OCI-LY7 (cell line): ENCODE data around the gene NAT10.

Source experiments
- CTCF ChIP-seq: fragments of 200-600 bp; sonication (generic); conservative IDR thresholded peaks from 2 replicates; pipeline ENCODE4 v1.5.1; 2014; ENCODE audit warnings: mild to moderate bottlenecking, antibody characterized with exemption, low read length, moderate library complexity, mixed read lengths
- EZH2phosphoT487 ChIP-seq: fragments of 200-600 bp; sonication (generic); IDR thresholded peaks from 2 replicates; pipeline ENCODE4 v1.6.1; 2018; ENCODE audit warnings: low read depth, borderline replicate concordance, mild to moderate bottlenecking, mixed run types, antibody characterized with exemption, low read length, moderate library complexity, mixed read lengths

DNA sequence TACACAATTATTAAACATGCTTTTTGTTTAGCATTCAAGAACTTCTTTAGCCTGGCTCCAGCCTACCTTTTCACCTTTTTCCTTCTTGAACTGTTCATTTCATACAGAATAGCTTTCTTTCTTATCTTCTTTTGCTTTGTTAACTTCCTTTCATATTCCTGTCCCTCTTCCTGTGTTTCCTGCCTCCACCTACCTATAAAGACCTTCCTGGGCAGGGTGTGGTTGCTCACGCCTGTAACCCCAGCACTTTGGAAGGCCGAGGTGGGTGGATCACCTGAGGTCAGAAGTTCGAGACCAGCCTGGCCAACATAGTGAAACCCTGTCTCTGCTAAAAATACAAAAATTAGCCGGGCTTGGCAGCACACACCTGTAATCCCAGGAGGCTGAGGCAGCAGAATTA, 31.0 kb upstream of the NAT10 start:
- TF ChIP-seq CTCF, result no peak
- TF ChIP-seq EZH2phosphoT487, result no peak
